Activated CD8-positive, alpha-beta memory T cell treated with anti-CD3 and anti-CD28 coated beads for 1 hour (primary cell): ENCODE measurements around the gene MFNG.
A peak's percentile ranks its signal among the peaks of the same experiment; 100 is the strongest.
"Not testable (repeated sequence)": the region's sequence is repeated elsewhere in the genome, so short reads cannot be mapped to it uniquely, and the experiment has no call there.

Experiments
- DNase-seq, 2 donors: peaks; one replicate each; pipeline ENCODE4 v3.0.0-alpha.2; 2020; ENCODE audit warnings: low read depth in 1 of 2; ENCODE audit errors: extremely low read depth in 1 of 2

The MFNG gene

DNA sequence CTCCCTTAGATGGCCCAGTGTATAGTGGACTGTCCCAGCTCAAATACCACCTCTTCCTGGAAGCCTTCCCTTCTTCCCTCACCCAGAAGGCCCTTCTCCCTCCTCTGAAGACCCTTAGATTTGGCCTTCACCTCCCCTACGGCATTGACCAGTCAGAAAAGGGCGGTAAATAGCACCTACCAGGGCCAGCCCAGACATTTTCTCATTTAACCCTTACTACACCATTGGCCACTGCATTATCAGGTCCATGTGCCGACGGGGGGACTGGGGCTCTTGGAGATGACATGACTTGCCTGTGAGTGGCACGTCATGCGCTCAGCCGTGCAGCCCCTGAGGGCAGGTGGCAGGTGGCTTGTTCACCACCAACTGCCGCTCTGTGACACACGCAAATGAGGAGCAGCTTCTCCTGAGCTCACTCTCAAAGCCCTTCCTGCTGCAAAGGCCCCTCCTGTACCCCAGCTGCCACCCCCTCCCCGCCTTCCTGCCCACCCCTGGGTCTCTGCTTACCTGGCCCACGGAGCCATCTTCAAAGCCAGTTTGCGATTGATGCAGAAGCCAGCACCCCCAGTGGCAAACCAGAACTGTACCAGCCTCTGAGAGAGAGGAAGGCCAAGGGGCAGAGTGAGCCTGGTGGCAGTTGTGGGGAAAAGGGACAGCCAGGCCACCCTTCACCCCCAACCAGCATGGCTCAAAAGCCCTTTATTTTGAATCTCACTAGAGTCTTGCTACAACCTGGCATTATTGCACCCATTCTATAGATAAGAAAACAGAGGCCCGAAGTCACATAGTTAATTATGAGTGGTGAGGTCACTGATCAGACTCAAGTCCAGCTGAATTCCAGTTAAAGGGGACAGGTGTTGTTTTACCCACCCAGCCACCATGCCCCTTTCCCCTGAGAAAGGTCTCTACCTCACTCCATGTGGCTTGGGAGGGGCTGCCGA is 9.5 kb downstream of the MFNG start:
- DNase-seq = no peak

DNA sequence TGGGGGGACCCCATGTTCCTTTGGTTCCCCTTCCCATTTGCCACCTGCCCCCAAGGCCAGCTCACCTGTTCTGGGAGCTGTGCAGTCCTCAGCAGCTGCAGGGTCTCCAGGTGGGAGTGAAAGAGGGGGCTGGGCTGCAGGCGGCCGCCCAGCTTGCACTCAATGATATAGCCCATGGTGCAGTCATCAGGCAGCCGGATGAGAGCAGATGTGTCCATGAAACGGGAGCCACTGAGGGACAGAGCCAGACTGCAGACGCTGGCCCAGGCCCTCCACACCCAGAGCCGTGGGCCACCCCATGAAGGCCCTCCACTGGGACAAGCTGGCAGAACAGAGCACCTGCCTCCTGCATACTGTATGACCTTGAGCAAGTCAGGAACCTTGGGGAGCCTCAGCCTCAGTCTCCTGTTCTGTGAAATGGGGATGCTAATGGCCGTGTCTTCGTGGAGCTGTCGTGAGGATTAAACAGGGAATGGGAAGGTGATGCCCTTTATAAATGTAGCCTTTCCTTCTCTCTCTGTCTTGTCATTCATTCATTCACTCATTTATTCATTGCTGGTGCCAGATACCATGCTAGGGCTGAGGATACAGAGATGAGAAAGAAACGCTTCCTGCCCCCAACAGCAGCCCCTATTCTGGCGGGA is 11.6 kb downstream of the MFNG start:
- no peak for DNase-seq

DNA sequence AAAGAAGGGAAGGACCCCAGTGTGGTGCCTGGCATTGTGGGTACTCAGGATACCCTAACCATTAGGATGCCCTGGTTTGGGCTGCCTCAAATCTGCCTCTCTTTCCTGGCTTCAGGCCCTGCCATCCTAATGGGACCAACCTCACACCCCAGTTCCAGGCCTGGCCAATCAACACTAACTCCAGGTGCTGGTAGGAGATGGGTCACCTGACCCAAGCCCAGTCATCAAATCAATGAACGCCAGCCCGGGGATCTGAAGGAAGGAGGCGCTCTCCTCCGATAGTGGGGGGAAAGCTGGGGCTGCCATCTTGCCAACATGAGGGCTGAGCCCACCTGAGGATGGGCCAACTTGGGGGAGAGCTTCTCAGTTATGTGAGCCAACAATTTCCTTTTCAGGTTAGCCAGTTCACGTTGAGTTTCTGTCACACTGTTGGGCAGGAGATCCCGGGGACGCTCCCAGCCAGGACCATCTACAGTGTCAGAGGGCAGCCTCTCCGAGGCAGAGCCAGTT is 12.7 kb downstream of the MFNG start:
- DNase-seq = no peak

DNA sequence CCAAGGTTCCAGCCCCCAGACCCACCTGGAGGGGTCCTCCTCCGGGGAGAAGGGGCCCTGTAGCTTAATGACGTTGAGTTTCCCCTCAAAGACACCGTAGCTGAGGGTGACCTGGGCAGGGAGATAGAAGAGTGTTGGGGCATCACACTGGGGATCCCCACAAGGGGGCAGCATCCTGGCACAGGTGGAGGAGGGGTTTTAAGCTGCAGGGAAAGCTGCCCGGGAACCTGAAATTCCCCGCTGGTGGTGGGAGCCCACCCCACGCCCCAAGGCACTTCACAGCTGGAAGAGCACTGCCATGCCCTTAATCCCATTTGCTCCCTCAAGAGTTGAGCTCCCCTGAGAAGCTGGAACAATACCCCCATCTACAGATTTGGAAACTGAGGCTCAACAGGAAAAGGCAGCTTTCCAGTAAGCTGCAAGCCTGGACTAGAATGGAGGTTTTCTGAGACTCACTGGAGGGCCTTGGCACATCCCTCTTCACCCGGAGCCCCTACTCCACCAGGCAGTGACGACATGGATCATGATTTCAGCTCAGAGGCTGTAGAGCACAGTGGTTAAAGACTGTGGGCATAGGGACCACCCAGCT is 13.7 kb downstream of the MFNG start:
- peak in 1 of 2 donors; percentile 29 for DNase-seq

DNA sequence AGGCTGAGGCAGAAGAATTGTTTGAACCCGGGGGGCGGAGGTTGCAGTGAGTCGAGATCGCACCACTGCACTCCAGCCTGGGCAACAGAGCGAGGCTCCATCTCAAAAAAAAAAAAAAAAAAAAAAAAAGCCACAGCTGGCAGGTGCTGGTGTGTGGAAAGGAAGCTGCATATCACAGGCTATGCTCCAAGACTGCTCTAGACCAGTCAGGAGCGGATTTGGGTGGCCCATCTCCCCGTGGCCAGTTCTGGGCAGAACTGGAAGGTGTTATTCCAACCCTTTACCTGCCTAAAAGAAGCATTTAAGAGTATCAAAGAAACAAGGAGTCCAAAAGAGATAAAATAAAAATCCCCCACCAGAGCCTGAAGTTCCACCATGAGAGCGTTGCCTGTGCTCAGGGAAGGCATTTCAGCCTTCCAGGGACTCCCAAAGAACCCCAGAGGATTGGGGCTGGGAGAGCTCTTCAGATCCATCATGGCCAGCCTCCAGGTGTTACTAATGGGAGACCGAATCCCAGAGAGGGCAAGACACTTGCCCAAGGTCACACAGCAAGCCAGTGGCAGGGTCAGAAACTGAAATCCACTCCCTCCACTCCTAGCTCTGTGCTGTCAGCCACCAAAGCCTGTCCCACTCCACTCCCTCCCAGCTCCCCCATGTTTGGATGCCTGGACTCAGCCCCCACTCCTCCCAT is 14.3 kb downstream of the MFNG start:
- DNase-seq = no peak

DNA sequence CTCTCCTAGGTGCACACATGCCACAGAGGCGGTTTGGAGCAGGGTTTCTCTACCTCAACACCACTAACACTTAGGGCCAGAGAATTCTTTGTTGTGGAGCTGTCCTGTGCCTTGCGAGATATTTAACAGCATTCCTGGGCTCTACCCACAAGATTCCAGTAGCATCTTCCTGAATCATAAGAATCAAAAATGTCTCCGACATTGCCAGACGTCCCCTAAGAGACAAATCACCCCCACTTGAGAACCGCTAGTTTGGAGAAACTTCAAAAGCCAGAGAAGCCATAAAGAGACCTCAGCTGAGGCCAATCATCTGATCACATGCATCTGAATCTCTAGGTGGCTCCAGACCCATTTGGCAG is 16.1 kb downstream of the MFNG start:
- DNase-seq = no peak

DNA sequence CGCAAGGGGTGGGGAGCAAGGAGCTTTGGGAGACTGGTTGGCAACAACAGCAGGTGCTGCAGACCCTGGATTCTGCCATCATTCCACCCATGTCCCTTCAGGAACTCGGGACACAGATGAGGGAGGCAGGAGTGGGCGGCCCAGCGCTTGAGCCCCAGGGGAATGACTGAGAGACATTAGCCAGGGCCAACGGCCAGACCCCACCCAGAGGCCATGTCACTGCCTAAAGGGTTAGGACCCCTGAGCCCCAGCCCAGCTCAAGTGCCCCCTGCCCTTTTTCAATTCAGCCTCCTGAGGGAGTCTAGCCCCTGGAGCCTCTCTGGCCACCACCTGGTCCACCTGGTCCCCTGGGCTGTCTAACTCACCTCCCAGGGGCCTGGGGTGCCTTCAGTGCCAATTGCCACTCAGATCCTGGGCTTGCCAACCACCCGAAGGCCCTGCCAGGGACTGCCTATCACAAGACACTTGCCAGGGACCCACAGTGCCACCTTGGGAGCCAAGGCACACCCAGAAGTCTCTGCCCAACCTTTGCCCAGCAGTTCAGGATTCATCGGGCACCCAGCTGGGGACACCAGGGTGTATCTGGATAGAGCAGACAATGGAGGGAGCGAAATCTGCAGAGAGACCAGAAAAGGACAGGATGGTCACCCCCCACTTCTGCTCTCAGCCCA is 16.6 kb downstream of the MFNG start:
- no peak for DNase-seq

DNA sequence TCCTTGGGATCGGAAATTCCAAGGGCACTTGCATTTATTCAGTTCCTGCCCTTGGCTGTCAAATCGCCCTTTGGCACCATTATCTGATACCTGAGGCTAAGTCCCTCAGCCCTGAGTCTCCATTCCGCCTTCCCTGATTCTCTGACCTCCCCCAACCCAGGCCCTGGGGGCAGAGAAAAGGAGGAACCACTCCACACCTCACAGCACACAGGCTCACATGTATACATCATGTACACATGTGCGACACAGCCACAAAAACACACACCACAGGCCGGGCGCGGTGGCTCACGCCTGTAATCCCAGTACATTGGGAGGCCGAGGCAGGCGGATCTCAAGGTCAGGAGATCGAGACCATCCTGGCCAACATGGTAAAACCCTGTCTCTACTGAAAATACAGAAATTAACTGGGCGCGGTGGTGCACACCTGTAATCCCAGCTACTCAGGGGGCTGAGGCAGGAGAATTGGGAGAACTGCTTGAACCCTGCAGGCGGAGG is 17.9 kb downstream of the MFNG start:
- not testable (repeated sequence) for DNase-seq

DNA sequence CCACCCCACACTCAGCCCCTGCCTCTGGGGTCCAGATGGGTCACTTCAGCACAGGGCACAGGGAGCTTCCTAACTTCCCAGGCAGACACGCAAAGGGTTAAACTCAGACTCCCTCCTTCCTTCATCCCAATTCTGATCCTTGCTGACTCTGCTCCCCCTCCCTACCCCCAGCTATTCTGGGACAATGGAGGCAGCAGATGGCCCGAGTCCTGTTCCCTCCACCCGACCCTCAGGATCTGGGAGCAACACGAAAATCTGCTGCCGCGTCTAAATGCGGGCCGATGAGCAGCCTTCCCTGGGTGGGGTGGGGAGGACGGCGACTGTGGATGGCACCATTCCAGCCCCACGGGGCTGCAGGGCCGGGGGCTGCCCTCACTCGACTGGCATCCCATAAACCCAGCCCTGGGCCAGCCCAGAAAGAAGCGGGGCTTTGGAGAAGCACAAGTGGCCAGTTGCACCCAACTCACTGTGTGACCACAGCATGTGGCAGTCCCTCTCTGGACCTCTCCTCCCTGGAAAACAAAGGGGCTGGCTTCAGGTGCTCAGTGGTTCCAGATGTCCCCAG is 18.7 kb downstream of the MFNG start:
- no peak for DNase-seq

DNA sequence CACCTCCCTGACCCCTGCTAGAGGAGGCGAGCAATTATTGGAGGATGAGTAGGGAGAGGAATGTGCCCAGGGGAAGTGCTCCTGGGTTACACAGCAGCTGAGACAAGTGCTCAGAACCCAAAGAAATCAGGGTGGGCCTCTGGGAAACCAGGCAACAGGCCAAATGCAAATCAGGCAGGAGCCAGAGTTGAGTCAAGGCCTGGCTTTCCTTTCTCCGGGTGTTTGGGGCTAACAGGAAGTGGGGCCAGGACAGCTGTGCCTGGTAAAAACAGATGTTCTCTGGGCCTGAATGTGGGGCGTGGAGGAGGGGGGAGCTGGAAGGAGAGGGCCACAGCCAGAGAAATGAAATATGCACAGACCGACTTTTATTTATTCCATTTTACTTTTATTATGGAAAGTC is 22.0 kb downstream of the MFNG start:
- no peak for DNase-seq

DNA sequence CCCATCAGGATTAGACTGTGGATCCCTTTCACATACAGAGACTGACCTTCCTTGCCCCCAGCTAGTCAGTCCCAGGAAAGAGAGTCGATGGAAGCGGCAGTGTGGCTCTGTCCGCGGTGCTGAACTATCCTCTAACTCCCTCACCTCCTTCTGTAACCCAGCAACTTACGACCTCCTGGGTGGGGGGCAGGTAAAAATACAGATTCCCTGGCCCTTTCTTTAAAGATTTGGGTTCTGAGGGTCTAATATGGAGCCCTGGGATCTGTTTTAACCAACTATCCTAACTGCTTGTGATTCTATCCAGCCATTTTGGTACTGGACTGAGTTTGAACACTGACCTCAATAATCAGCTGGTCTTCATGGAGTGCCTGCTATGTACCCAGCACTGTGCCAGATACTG is 23.2 kb downstream of the MFNG start:
- DNase-seq = no peak

DNA sequence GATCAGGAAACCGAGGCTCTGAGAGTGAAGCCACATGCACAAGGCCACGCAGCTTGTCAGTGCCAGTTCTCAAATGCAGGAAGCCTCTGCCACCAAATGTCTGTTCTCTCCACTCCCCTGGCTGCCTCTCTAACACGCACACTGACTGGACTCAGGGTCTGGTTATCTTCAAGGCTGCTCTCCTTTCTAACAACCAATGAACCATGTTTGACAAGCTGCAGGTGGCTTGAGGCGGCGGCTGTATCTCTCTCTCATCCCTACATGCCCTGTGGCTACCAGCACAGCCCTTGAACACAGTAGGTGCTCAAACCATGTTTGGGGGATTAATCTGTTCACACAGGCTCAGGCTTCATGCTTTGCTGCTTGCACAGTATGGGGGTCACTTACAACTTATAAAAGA is 23.7 kb downstream of the MFNG start:
- no peak for DNase-seq

DNA sequence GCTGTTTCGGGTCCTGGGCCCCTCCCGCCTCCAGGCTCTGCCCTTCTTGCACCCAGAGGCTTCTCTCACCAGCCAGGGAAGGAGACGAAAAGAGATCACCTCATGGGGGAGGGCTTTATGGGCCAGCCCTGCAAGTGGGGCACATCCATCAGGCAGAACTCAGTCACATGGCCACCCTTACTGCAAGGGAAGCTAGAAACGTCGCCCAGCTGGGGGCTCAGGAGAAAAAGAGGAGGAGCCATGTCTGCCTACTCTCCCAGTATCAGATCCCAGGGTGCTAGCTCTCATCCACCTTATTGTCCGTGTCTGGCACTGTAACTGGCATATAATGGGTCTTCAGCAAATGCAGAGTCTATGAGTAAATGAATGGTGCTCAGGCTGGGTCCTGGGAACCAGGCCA is 24.2 kb downstream of the MFNG start:
- DNase-seq = no peak

DNA sequence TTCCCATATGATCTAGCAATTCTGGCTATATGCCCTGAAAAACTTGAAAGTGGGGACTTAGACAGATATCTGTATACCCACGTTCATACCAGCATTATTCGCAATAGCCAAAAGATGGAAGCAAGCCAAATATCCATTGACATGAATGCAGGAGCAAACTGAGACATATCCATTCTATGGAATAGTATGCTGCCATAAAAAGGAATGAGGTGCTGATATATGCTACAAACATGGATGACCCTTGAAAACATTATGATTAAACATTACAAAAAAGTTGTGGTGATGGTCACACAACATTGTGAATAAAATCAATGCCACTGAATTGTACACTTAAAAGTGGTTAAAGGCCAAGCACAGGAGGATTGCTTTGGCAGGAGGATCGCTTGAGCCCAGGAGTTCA is 25.5 kb downstream of the MFNG start:
- no peak for DNase-seq

DNA sequence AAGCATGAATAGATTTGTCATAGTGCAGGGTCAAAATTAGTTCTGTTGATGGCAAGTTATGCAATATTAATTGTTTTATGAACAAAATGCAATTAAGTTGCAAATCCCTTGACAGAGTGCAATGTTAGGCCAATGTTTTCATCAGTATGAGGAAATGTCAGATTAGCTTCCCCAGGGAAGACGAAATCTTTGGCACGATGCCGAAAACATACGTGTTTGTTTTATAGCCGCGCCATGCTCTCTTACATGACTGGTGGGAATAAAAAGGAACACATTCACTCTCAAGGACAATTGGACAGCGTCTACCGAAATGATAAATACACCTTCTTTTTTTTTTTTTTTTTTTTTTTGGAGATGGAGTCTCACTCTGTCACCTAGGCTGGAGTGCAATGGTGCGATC is 27.0 kb downstream of the MFNG start:
- no peak for DNase-seq

DNA sequence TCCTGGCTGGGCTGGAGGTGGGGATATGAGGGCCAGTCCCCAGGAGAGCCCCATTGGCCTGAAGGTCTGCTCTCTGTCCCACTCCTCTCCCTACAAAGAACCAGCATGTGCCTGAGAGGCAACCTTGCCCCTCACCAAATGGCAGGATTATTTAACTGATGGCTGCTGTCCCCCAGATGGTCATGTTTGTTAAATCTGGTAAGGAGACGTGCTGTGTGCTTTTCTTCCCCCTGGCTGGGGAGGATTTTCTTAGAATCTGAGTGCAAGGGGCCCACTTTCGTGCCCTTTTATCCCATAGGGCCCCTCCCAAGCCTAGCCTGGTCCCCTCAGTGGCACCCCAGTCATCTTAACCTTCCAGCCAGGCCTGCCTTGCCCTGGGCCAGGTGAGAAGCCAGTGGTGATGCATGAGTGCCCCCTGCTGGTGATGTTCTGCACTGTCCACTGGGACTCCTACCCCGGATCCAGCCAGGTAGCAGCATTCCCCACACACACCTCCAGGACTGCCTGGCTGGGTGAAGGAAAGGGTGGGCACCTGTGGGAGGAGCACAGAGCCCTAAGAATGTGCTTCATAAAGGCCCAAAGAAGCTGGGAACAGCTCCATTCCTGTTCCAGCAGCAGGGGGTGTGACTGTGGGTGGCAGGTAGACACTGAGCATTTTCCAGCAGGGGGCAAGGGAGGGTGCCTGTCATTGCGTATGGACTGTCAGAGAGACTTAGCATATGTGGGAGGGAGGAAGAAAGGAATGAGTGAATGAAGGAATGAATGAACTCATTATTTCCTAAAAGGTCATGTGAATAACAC is 28.9 kb downstream of the MFNG start:
- DNase-seq = peak; percentile 67 to 70

DNA sequence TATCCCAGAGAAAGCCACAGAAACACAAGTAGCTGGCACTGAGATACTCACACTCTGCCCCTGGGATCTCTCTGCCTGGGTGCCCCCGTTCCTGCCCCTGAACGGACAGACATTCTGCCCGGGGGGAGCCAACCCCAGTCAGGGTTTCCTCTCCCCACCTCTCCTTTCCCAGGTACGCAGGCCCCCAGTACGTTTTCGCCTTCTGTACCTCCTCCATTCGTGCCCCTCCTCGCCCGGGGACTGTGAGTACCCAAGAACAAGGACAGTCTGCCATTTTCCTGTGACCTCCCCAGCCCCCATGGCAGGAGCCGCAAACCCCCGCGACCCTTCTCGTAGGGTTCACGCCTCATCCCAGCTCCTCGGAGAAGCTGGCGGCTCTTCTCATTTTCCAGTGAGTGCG is 29.8 kb downstream of the MFNG start:
- DNase-seq = no peak

DNA sequence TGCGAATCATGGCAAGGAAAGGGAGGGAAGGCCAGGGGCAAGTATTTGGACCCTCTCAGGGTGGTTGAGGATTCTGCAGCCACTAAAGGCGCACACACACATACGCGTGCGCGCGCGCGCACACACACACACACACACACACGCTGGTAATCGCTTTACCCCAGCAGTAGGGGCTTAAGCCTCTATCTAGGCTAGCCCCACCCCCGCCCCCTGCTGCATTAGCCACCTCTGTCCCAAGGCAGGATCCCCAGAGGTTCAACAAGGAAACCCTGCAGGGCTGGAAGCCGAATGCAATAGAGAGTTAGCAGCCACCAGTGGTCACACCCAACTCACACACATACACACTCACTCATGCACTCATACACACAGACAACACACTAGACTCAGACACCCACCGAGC is 30.3 kb downstream of the MFNG start:
- no peak for DNase-seq
